Ascending aorta (tissue), 2 donors: ENCODE data around the gene HSDL2. TPM values are rescaled to one million over a fixed set of nuclear protein-coding genes. Genes with fewer than 3 reads are reported as not detected.

Source experiments
- DNase-seq, 2 donors: peaks; one replicate each; pipeline ENCODE4 v3.0.0-alpha.2; 2019; ENCODE audit warnings: low spot score in 2 of 2
- H3K27ac ChIP-seq, 2 donors: fragments of 200-600 bp; sonication (generic); one replicate each; pipeline ENCODE4 v1.5.1; 2016 to 2017; ENCODE audit warnings: mild to moderate bottlenecking in 1 of 2
- H3K27me3 ChIP-seq: fragments of 200-600 bp; sonication (generic); one replicate; pipeline ENCODE4 v1.5.1; 2017
- H3K36me3 ChIP-seq, 2 donors: fragments of 200-600 bp; sonication (generic); one replicate each; pipeline ENCODE4 v1.5.1; 2016
- H3K4me1 ChIP-seq, 2 donors: fragments of 200-600 bp; sonication (generic); one replicate each; pipeline ENCODE4 v1.5.1; 2016 to 2017; ENCODE audit warnings: mild to moderate bottlenecking in 1 of 2
- H3K4me3 ChIP-seq, 2 donors: fragments of 200-600 bp; sonication (generic); one replicate each; pipeline ENCODE4 v1.5.1; 2016 to 2017; ENCODE audit warnings: mild to moderate bottlenecking in 1 of 2
- H3K9me3 ChIP-seq, 2 donors: fragments of 200-600 bp; sonication (generic); one replicate each; pipeline ENCODE4 v1.5.1; 2016
- intact Hi-C: fragments of 100-400 bp; cut with DNase I; formaldehyde crosslinking; loops from one replicate; pipeline ENCODE4 v1.15.1; 2023
- total RNA-seq: library from RNA; depleted of rRNA; stranded (reverse); fragments of >200 nt; gene quantifications from one replicate; pipeline ENCODE4 v1.1.0, GENCODE V29; 2016
- TF ChIP-seq, protein P1 (sequence below), 3 experiments: fragments of 200-600 bp in 2 of 3; fragments of 450-650 bp in 1 of 3; sonication (generic) in 2 of 3; IDR thresholded peaks; one replicate each; pipeline ENCODE4 v1.5.1; 2016 to 2019; ENCODE audit warnings: antibody characterized with exemption in 3 of 3, mild to moderate bottlenecking in 1 of 3, moderate library complexity in 1 of 3

Gene HSDL2
- total RNA-seq, 1 donor from 2014 or later: 18.6 TPM

DNA sequence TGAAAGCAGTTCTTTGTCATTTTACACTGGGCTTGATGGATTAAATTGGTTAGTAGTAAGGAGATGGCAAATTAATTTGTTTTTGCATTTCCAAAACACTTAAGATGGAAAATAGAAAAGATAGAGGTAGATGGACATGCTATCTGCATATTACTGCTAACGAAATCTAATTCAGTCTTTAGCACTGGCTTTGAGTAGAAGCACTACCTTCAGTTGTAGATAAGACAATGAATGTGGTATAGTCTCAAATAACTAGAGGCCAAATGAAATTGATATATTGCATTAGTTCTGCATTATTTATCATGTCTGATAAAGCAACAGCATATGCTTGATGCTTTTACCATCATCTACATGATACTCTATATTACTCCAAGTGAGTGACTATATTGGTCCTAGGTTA, 140.2 kb downstream of the HSDL2 start:
- Histone ChIP-seq H3K27ac (no peak overlapping the region), H3K9me3 (no peaks in the 10 kb centered on the region), H3K36me3 (no peaks in the 10 kb centered on the region), H3K27me3 (no peaks in the 10 kb centered on the region), H3K4me3 (no peak overlapping the region), H3K4me1 (no peaks in the 10 kb centered on the region)
- intact Hi-C loops: no loop called here
- DNase-seq: no peak
- TF ChIP-seq, protein P1, sequence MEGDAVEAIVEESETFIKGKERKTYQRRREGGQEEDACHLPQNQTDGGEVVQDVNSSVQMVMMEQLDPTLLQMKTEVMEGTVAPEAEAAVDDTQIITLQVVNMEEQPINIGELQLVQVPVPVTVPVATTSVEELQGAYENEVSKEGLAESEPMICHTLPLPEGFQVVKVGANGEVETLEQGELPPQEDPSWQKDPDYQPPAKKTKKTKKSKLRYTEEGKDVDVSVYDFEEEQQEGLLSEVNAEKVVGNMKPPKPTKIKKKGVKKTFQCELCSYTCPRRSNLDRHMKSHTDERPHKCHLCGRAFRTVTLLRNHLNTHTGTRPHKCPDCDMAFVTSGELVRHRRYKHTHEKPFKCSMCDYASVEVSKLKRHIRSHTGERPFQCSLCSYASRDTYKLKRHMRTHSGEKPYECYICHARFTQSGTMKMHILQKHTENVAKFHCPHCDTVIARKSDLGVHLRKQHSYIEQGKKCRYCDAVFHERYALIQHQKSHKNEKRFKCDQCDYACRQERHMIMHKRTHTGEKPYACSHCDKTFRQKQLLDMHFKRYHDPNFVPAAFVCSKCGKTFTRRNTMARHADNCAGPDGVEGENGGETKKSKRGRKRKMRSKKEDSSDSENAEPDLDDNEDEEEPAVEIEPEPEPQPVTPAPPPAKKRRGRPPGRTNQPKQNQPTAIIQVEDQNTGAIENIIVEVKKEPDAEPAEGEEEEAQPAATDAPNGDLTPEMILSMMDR (IDR thresholded peaks at IDR 0.05): no peak

DNA sequence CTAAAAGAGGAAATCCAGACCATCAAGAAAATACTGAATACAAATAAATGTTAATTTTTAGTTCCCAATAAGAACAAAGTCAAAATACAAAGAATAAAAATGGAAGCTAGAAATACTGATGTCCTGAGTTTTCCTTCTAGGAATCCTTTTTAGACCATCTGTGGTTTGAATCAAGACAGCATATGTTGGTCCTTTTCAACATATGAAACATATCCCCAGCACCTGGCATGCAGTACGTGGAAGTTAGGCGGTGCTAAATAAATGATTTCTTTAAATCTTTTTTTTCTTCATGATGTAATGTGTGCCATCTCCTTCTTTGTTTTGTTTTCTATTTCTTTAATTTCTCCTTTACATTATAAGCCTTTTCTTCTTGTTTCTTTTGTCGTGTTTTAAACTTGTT, 140.7 kb downstream of the HSDL2 start:
- Histone ChIP-seq H3K27me3 (no peaks in the 10 kb centered on the region), H3K4me3 (no peak overlapping the region), H3K9me3 (no peaks in the 10 kb centered on the region), H3K27ac (no peak overlapping the region), H3K4me1 (no peaks in the 10 kb centered on the region), H3K36me3 (no peaks in the 10 kb centered on the region)
- DNase-seq: no peak
- intact Hi-C loops: no loop called here
- TF ChIP-seq, protein P1 (IDR thresholded peaks at IDR 0.05): no peak

Other genes with a start within 250 kb of the HSDL2 start
- gene SUSD1, start 204.8 kb upstream of the HSDL2 start, total RNA-seq: 13.0 TPM
- 21.3 TPM for gene PTBP3, start 46.5 kb upstream of the HSDL2 start, total RNA-seq
- gene KIAA1958, start 106.7 kb downstream of the HSDL2 start, total RNA-seq: 2.0 TPM